Globus pallidus (tissue), 1 donor: ENCODE measurements around the gene CD81.

Experiments
- DNase-seq: peaks from one replicate; pipeline ENCODE4 v3.0.0-alpha.2; 2015; ENCODE audit warnings: low spot score

Gene CD81

GRCh38 chr11:2406451-2406850 lies 29.3 kb downstream of the CD81 start:
- DNase-seq, result no peak

- no peak for DNase-seq
Observed at GRCh38 chr11:2406878-2407410, 29.8 kb downstream of the CD81 start.

GRCh38 chr11:2408671-2409070 lies 31.6 kb downstream of the CD81 start:
- DNase-seq, result no peak

- no peak for DNase-seq
Observed at GRCh38 chr11:2409126-2409525, 32.0 kb downstream of the CD81 start.

- DNase-seq, result no peak
Observed at GRCh38 chr11:2409611-2410468, 32.7 kb downstream of the CD81 start.

- no peak for DNase-seq
Observed at GRCh38 chr11:2410616-2411015, 33.5 kb downstream of the CD81 start.

- DNase-seq, result no peak
Observed at GRCh38 chr11:2411446-2412305, 34.6 kb downstream of the CD81 start.

GRCh38 chr11:2412323-2412722 lies 35.2 kb downstream of the CD81 start:
- no peak for DNase-seq

- no peak for DNase-seq
Observed at GRCh38 chr11:2413742-2414579, 36.9 kb downstream of the CD81 start.

- DNase-seq, result no peak
Observed at GRCh38 chr11:2414616-2415015, 37.5 kb downstream of the CD81 start.

GRCh38 chr11:2415171-2415570 lies 38.1 kb downstream of the CD81 start:
- no peak for DNase-seq

- no peak for DNase-seq
Observed at GRCh38 chr11:2415601-2416380, 38.7 kb downstream of the CD81 start.

GRCh38 chr11:2416765-2417164 lies 39.7 kb downstream of the CD81 start:
- DNase-seq, result no peak

GRCh38 chr11:2417856-2418692 lies 41.0 kb downstream of the CD81 start:
- DNase-seq, result no peak

- no peak for DNase-seq
Observed at GRCh38 chr11:2418693-2419360, 41.7 kb downstream of the CD81 start.

GRCh38 chr11:2419638-2420501 lies 42.8 kb downstream of the CD81 start:
- peak; percentile 58 for DNase-seq

- peak; percentile 72 for DNase-seq
Observed at GRCh38 chr11:2420502-2421225, 43.6 kb downstream of the CD81 start.
